GM18520 (cell line): ENCODE data around the gene ADCY1.

Experiments
- ATAC-seq: cut with Tn5 transposase; IDR thresholded peaks from one replicate; pipeline ENCODE4 v1.9.1; 2021; ENCODE audit not compliant: unreplicated experiment

ADCY1 gene

GRCh38 chr7:45649560-45650346, 75.6 kb downstream of the ADCY1 start:
- no peak for ATAC-seq

GRCh38 chr7:45650404-45651394, 76.5 kb downstream of the ADCY1 start:
- no peak for ATAC-seq

GRCh38 chr7:45651540-45651939, 77.4 kb downstream of the ADCY1 start:
- ATAC-seq = no peak

GRCh38 chr7:45652630-45653029, 78.5 kb downstream of the ADCY1 start:
- ATAC-seq = no peak

GRCh38 chr7:45653209-45653907, 79.2 kb downstream of the ADCY1 start:
- no peak for ATAC-seq

GRCh38 chr7:45654341-45654740, 80.2 kb downstream of the ADCY1 start:
- ATAC-seq = no peak

- no peak for ATAC-seq
These were observed 81.4 kb downstream of the ADCY1 start for GRCh38 chr7:45655539-45655938.

- no peak for ATAC-seq
These were observed 82.3 kb downstream of the ADCY1 start for GRCh38 chr7:45656431-45656830.

GRCh38 chr7:45657136-45657889, 83.1 kb downstream of the ADCY1 start:
- ATAC-seq = no peak

GRCh38 chr7:45657890-45658715, 83.9 kb downstream of the ADCY1 start:
- no peak for ATAC-seq

- no peak for ATAC-seq
These were observed 84.7 kb downstream of the ADCY1 start for GRCh38 chr7:45658716-45659495.

- no peak for ATAC-seq
These were observed 85.5 kb downstream of the ADCY1 start for GRCh38 chr7:45659496-45660139.

GRCh38 chr7:45660201-45660900, 86.2 kb downstream of the ADCY1 start:
- ATAC-seq = no peak

- no peak for ATAC-seq
These were observed 86.7 kb downstream of the ADCY1 start for GRCh38 chr7:45660901-45661211.

- no peak for ATAC-seq
These were observed 87.3 kb downstream of the ADCY1 start for GRCh38 chr7:45661302-45661995.

GRCh38 chr7:45662018-45662417, 87.8 kb downstream of the ADCY1 start:
- ATAC-seq = no peak

- ATAC-seq = no peak
These were observed 88.5 kb downstream of the ADCY1 start for GRCh38 chr7:45662540-45663166.
